ENCODE results near the gene APBA1. TPM values are rescaled to one million over a fixed set of nuclear protein-coding genes. Genes with fewer than 3 reads are reported as not detected.

The APBA1 gene
- total RNA-seq, 1 experiment from 2014 or later: 0.05 TPM

GRCh38 chr9:69519470-69520240 lies 152.5 kb downstream of the APBA1 start:
- Histone ChIP-seq H3K9me3 (ENCODE audit: control insufficient read depth, insufficient read depth, low read depth, low read length) (no peaks in the 10 kb centered on the region), H3K27ac (ENCODE audit: low read length) (no peak overlapping the region), H3K36me3 (ENCODE audit: control insufficient read depth, insufficient read depth, low read length) (no peaks in the 10 kb centered on the region), H3K4me3 (ENCODE audit: low read depth in 2 of 2, low read length in 2 of 2) (no peak overlapping the region), H3K27me3 (ENCODE audit: control insufficient read depth, insufficient read depth, low read length) (no peaks in the 10 kb centered on the region), H3K4me1 (ENCODE audit: control insufficient read depth, insufficient read depth, low read length) (no peaks in the 10 kb centered on the region)
- no peak for DNase-seq (ENCODE audit: low read depth, low spot score)
- ChIA-PET POLR2A (no interaction called here), CTCF (no interaction called here)
- intact Hi-C loops (cut with micrococcal nuclease; ENCODE audit: unreplicated experiment): no loop called here
- in situ Hi-C loops (cut with HindIII; ENCODE audit: low pct_unique_long_range_greater_than_20kb, low sequenced_read_pairs): no loop called here
- no TSS peak for BruUV-seq (replicated peaks)
- TF ChIP-seq, protein P1, sequence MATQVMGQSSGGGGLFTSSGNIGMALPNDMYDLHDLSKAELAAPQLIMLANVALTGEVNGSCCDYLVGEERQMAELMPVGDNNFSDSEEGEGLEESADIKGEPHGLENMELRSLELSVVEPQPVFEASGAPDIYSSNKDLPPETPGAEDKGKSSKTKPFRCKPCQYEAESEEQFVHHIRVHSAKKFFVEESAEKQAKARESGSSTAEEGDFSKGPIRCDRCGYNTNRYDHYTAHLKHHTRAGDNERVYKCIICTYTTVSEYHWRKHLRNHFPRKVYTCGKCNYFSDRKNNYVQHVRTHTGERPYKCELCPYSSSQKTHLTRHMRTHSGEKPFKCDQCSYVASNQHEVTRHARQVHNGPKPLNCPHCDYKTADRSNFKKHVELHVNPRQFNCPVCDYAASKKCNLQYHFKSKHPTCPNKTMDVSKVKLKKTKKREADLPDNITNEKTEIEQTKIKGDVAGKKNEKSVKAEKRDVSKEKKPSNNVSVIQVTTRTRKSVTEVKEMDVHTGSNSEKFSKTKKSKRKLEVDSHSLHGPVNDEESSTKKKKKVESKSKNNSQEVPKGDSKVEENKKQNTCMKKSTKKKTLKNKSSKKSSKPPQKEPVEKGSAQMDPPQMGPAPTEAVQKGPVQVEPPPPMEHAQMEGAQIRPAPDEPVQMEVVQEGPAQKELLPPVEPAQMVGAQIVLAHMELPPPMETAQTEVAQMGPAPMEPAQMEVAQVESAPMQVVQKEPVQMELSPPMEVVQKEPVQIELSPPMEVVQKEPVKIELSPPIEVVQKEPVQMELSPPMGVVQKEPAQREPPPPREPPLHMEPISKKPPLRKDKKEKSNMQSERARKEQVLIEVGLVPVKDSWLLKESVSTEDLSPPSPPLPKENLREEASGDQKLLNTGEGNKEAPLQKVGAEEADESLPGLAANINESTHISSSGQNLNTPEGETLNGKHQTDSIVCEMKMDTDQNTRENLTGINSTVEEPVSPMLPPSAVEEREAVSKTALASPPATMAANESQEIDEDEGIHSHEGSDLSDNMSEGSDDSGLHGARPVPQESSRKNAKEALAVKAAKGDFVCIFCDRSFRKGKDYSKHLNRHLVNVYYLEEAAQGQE (IDR thresholded peaks at IDR 0.05; ENCODE audit: insufficient read depth in 1 of 2, low read depth in 2 of 2, low read length in 1 of 2): no peak
- TF ChIP-seq, protein P2, sequence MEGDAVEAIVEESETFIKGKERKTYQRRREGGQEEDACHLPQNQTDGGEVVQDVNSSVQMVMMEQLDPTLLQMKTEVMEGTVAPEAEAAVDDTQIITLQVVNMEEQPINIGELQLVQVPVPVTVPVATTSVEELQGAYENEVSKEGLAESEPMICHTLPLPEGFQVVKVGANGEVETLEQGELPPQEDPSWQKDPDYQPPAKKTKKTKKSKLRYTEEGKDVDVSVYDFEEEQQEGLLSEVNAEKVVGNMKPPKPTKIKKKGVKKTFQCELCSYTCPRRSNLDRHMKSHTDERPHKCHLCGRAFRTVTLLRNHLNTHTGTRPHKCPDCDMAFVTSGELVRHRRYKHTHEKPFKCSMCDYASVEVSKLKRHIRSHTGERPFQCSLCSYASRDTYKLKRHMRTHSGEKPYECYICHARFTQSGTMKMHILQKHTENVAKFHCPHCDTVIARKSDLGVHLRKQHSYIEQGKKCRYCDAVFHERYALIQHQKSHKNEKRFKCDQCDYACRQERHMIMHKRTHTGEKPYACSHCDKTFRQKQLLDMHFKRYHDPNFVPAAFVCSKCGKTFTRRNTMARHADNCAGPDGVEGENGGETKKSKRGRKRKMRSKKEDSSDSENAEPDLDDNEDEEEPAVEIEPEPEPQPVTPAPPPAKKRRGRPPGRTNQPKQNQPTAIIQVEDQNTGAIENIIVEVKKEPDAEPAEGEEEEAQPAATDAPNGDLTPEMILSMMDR (IDR thresholded peaks at IDR 0.05): no peak
- no peak for TF ChIP-seq POLR2AphosphoS5 (IDR thresholded peaks at IDR 0.05; ENCODE audit: low read depth, low read length)
- no peak for ATAC-seq

DNA sequence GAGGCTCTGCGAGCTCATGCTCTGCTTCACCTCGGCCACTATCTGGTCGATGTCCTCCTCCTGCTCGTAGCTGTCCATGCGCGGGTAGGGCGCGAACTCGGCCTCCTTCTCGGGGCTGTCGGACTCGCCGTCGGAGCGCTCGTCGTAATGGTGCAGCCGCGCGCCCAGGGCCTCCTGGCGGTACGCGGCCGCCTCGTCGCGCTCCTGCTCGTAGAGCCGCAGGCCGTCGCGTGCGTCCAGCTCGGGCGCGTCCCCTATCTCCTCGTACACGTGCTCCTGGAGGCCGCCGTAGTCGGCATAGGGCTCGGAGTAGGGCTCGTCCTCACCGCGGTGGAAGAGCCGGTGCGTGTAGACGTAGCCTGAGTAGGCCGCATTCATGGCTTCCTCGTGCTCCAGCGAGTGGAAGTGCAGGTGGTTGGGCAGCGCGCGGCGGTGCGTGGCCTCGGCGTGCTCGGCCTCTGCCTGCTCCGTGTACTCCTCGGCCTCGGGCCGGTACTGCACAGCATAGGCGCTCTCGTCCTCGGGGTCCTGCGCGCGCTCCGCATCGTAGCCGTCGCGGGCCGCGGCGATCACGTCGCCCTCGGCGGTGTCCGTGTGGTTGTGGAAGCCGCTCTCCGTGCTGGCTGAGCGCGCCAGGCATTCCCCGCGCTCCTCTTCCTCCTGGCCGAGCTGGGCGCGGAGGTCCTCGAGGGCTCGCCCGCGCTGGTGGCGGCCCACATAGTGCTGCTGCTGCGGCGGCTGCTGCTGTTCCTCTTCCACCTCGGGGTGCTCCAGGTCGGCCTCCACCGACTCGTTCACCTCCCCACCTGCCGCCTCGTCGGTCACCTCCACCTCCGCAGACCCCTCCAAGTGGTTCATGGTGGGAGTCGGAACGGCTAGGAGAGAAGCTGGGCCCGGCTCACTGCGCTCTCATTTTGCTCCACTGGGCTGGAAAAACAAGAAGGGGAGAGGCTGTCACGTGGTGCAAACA lies 155.5 kb downstream of the APBA1 start:
- CTCF ChIA-PET: no interaction called here
- intact Hi-C loops (cut with micrococcal nuclease; ENCODE audit: unreplicated experiment) (no loop called here), in situ Hi-C loops (cut with HindIII; ENCODE audit: low pct_unique_long_range_greater_than_20kb, low sequenced_read_pairs) (no loop called here)
- POLR2A ChIA-PET: no interaction called here
- Histone ChIP-seq H3K27ac (ENCODE audit: low read length) (no peak overlapping the region), H3K27me3 (ENCODE audit: control insufficient read depth, insufficient read depth, low read length) (no peaks in the 10 kb centered on the region), H3K4me1 (ENCODE audit: control insufficient read depth, insufficient read depth, low read length) (no peaks in the 10 kb centered on the region), H3K36me3 (ENCODE audit: control insufficient read depth, insufficient read depth, low read length) (no peaks in the 10 kb centered on the region), H3K4me3 (ENCODE audit: low read depth in 2 of 2, low read length in 2 of 2) (no peak overlapping the region), H3K9me3 (ENCODE audit: control insufficient read depth, insufficient read depth, low read depth, low read length) (no peaks in the 10 kb centered on the region)
- TF ChIP-seq TCF7L2 (IDR thresholded peaks at IDR 0.05; ENCODE audit: low read depth, low read length): no peak
- TF ChIP-seq, protein P2 (IDR thresholded peaks at IDR 0.05): no peak
- TF ChIP-seq, protein P1 (IDR thresholded peaks at IDR 0.05; ENCODE audit: insufficient read depth in 1 of 2, low read depth in 2 of 2, low read length in 1 of 2): no peak
- no peak for TF ChIP-seq POLR2AphosphoS5 (IDR thresholded peaks at IDR 0.05; ENCODE audit: low read depth, low read length)
- no peak for TF ChIP-seq SIN3A (IDR thresholded peaks at IDR 0.05; ENCODE audit: borderline replicate concordance, insufficient read depth, low read depth, low read length)
- no peak for DNase-seq (ENCODE audit: low read depth, low spot score)
- BruUV-seq (replicated peaks): no TSS peak
- no peak for ATAC-seq
